Retinal pigment epithelial cell (primary cell): ENCODE measurements around the gene LIN28B.
"Not testable (repeated sequence)": the region's sequence is repeated elsewhere in the genome, so short reads cannot be mapped to it uniquely, and the experiment has no call there.

Experiments used
- DNase-seq: peaks from one replicate; pipeline ENCODE4 v3.0.0-alpha.2; 2010; ENCODE audit warnings: low read depth
- H3K4me3 ChIP-seq: 2 replicates; pipeline ENCODE4 v1.5.1; 2011; ENCODE audit warnings: mild to moderate bottlenecking, low read length, control low read depth, moderate library complexity
- CTCF ChIP-seq: conservative IDR thresholded peaks from 2 replicates; pipeline ENCODE4 v1.5.1; 2011; ENCODE audit warnings: low read depth, low read length, control low read depth, inconsistent platforms

Gene LIN28B

GRCh38 chr6:104949206-104949605 is 7.7 kb upstream of the LIN28B start:
- no peak for TF ChIP-seq CTCF
- no peak for DNase-seq
- no peak overlapping the region for H3K4me3 ChIP-seq

GRCh38 chr6:104951677-104952076 is 5.2 kb upstream of the LIN28B start:
- no peak overlapping the region for H3K4me3 ChIP-seq
- DNase-seq: no peak
- TF ChIP-seq CTCF: no peak

- TF ChIP-seq CTCF: no peak
- no peak overlapping the region for H3K4me3 ChIP-seq
- no peak for DNase-seq
Observed at GRCh38 chr6:104952911-104953399, 4.0 kb upstream of the LIN28B start.

- not testable (repeated sequence) for H3K4me3 ChIP-seq
Observed at GRCh38 chr6:104953400-104954189, 3.3 kb upstream of the LIN28B start.

GRCh38 chr6:104954190-104954797 is 2.6 kb upstream of the LIN28B start:
- no peak for TF ChIP-seq CTCF
- H3K4me3 ChIP-seq: no peak overlapping the region

More at GRCh38 chr6:104953400-104954189, 3.3 kb upstream of the LIN28B start:
- not testable (repeated sequence) for DNase-seq

GRCh38 chr6:104955491-104955890 is 1.4 kb upstream of the LIN28B start:
- H3K4me3 ChIP-seq: no peak overlapping the region
- no peak for DNase-seq
- TF ChIP-seq CTCF: no peak

More at GRCh38 chr6:104954190-104954797, 2.6 kb upstream of the LIN28B start:
- no peak for DNase-seq

- TF ChIP-seq CTCF: no peak
- peak overlapping the region; percentile 54 for H3K4me3 ChIP-seq
- no peak for DNase-seq
Observed at GRCh38 chr6:104955927-104956730, 778 bp upstream of the LIN28B start.
